Endodermal cell (in vitro differentiated cells): ENCODE data around the gene FNBP1. TPM values are rescaled to one million over a fixed set of nuclear protein-coding genes. Genes with fewer than 3 reads are reported as not detected.

Experiments
- DNase-seq: peaks from one replicate; pipeline ENCODE4 v3.0.0-alpha.2; 2017
- H3K27ac ChIP-seq: 2 replicates; pipeline ENCODE4 v1.5.1; 2013; ENCODE audit warnings: mild to moderate bottlenecking, low read depth, low read length, moderate library complexity
- H3K27me3 ChIP-seq: 2 replicates; pipeline ENCODE4 v1.6.1; 2013; ENCODE audit warnings: mild to moderate bottlenecking, low read length, moderate library complexity; ENCODE audit not compliant: insufficient read depth, control insufficient read depth, poor library complexity, severe bottlenecking
- H3K36me3 ChIP-seq: 2 replicates; pipeline ENCODE4 v1.7.0; 2013; ENCODE audit warnings: mild to moderate bottlenecking, low read length, moderate library complexity; ENCODE audit not compliant: control insufficient read depth, insufficient read depth
- H3K4me1 ChIP-seq: one replicate; pipeline ENCODE4 v1.7.0; 2013; ENCODE audit warnings: low read length; ENCODE audit not compliant: control insufficient read depth, insufficient read depth
- H3K4me3 ChIP-seq: 2 replicates; pipeline ENCODE4 v1.5.1; 2013; ENCODE audit warnings: mild to moderate bottlenecking, low read length, moderate library complexity
- H3K9ac ChIP-seq: 2 replicates; pipeline ENCODE4 v1.6.1; 2013; ENCODE audit warnings: mild to moderate bottlenecking, low read length, moderate library complexity; ENCODE audit not compliant: poor library complexity, severe bottlenecking; ENCODE audit errors: extremely low read depth
- H3K9me3 ChIP-seq: 2 replicates; pipeline ENCODE4 v1.6.1; 2013; ENCODE audit warnings: mild to moderate bottlenecking, low read length, moderate library complexity; ENCODE audit not compliant: control insufficient read depth
- H3K27ac Mint-ChIP-seq: 2 replicates; pipeline ENCODE4 v1.8.0; 2020; ENCODE audit warnings: mixed read lengths
- H3K27me3 Mint-ChIP-seq: 2 replicates; pipeline ENCODE4 v1.8.0; 2021; ENCODE audit warnings: mild to moderate bottlenecking, mixed read lengths; ENCODE audit not compliant: insufficient read depth
- H3K36me3 Mint-ChIP-seq: 2 replicates; pipeline ENCODE4 v1.8.0; 2020; ENCODE audit warnings: low read depth, mixed read lengths
- H3K4me1 Mint-ChIP-seq: 2 replicates; pipeline ENCODE4 v1.8.0; 2020; ENCODE audit warnings: mixed read lengths
- H3K4me3 Mint-ChIP-seq: 2 replicates; pipeline ENCODE4 v1.8.0; 2020; ENCODE audit warnings: mild to moderate bottlenecking, moderate library complexity, mixed read lengths
- H3K9me3 Mint-ChIP-seq: 2 replicates; pipeline ENCODE4 v1.8.0; 2020; ENCODE audit warnings: mild to moderate bottlenecking, mixed read lengths
- CTCF ChIP-seq: fragments of 200-600 bp; sonication (generic); conservative IDR thresholded peaks from 2 replicates; pipeline ENCODE4 v1.5.0; 2021; ENCODE audit warnings: antibody characterized with exemption, mild to moderate bottlenecking
- WGBS, 2 experiments: methylation state at CpG; one replicate each; pipeline versions ENCODE4 v1.1.5 to v1.1.7; 2013; ENCODE audit warnings: missing lambda C conversion rate in 2 of 2, mixed read lengths in 1 of 2; ENCODE audit not compliant: insufficient coverage in 1 of 2, insufficient read length in 1 of 2; 5-methylcytosine and 5-hydroxymethylcytosine counted together
- total RNA-seq, 2 donors: library from RNA; stranded (reverse); fragmentation: NEBNext Ultra II Directional in 1 of 2; extraction: Animal tissue kit (Norgen Biotek cat#: 25700) in 1 of 2; gene quantifications; 2 replicates in 1 of 2; 3 replicates in 1 of 2; pipeline ENCODE4 v1.2.1, GENCODE V29; 2021

Gene FNBP1
- total RNA-seq, 2 donors from 2014 or later = 41.4 to 43.3 TPM

GRCh38 chr9:129878291-129878690, 164.7 kb downstream of the FNBP1 start:
- 94 to 97% methylated on average over 10 to 11 of the region's 11 CpGs for WGBS, 2 experiments

GRCh38 chr9:129876815-129877214, 166.2 kb downstream of the FNBP1 start:
- Histone ChIP-seq H3K36me3 (peaks cover 15% of the 10 kb centered on the region), H3K27me3 (no peaks in the 10 kb centered on the region), H3K9me3 (no peaks in the 10 kb centered on the region), H3K4me3 (no peak overlapping the region), H3K9ac (no peak overlapping the region), H3K27ac (no peak overlapping the region), H3K4me1 (no peaks in the 10 kb centered on the region)
- Mint-ChIP-seq H3K36me3 (peaks cover 31% of the 10 kb centered on the region), H3K4me1 (no peaks in the 10 kb centered on the region), H3K27ac (no peak overlapping the region), H3K27me3 (no peaks in the 10 kb centered on the region), H3K9me3 (no peaks in the 10 kb centered on the region), H3K4me3 (no peak overlapping the region)
- 92 to 94% methylated on average over 7 of the region's 7 CpGs for WGBS, 2 experiments
- TF ChIP-seq CTCF = no peak
- no peak for DNase-seq

More at GRCh38 chr9:129878291-129878690, 164.7 kb downstream of the FNBP1 start:
- H3K4me1 Mint-ChIP-seq = no peaks in the 10 kb centered on the region
- H3K4me3 ChIP-seq = no peak overlapping the region
- H3K9me3 ChIP-seq = no peaks in the 10 kb centered on the region
- H3K36me3 Mint-ChIP-seq = peaks cover 31% of the 10 kb centered on the region
- H3K4me1 ChIP-seq = no peaks in the 10 kb centered on the region
- H3K27me3 ChIP-seq = no peaks in the 10 kb centered on the region
- no peak overlapping the region for H3K27ac Mint-ChIP-seq
- H3K36me3 ChIP-seq = peaks cover 15% of the 10 kb centered on the region
- no peak for TF ChIP-seq CTCF
- no peaks in the 10 kb centered on the region for H3K27me3 Mint-ChIP-seq
- no peaks in the 10 kb centered on the region for H3K9me3 Mint-ChIP-seq
- DNase-seq = no peak
- H3K9ac ChIP-seq = no peak overlapping the region
- no peak overlapping the region for H3K27ac ChIP-seq
- no peak overlapping the region for H3K4me3 Mint-ChIP-seq

- no peak overlapping the region for H3K27ac Mint-ChIP-seq
Observed at GRCh38 chr9:129875687-129876395, 167.1 kb downstream of the FNBP1 start.

More at GRCh38 chr9:129875687-129876395, 167.1 kb downstream of the FNBP1 start:
- H3K4me1 Mint-ChIP-seq = no peaks in the 10 kb centered on the region
- H3K27ac ChIP-seq = no peak overlapping the region
- H3K9me3 ChIP-seq = no peaks in the 10 kb centered on the region
- DNase-seq = no peak
- peaks cover 31% of the 10 kb centered on the region for H3K36me3 Mint-ChIP-seq
- no peaks in the 10 kb centered on the region for H3K27me3 Mint-ChIP-seq
- WGBS, 2 experiments = 93 to 96% methylated on average over 20 to 27 of the region's 27 CpGs
- no peaks in the 10 kb centered on the region for H3K27me3 ChIP-seq
- no peak overlapping the region for H3K9ac ChIP-seq
- H3K4me1 ChIP-seq = no peaks in the 10 kb centered on the region
- H3K9me3 Mint-ChIP-seq = no peaks in the 10 kb centered on the region
- TF ChIP-seq CTCF = no peak
- H3K36me3 ChIP-seq = peaks cover 10% of the 10 kb centered on the region
- no peak overlapping the region for H3K4me3 ChIP-seq
- no peak overlapping the region for H3K4me3 Mint-ChIP-seq
